ENCODE results near the gene ARID3A. TPM values are rescaled to one million over a fixed set of nuclear protein-coding genes. Genes with fewer than 3 reads are reported as not detected.

The ARID3A gene
- total and polyA plus RNA-seq, 2 of the 13 experiments (the other 11 are each of a cell fraction or from before 2014, with no cell fraction given), result 71.3 to 77.9 TPM

GRCh38 chr19:1000591-1001537 lies 75.0 kb downstream of the ARID3A start:
- H3K27ac ChIP-seq (ENCODE audit: extremely low read length, insufficient read depth, low read length), result no peak overlapping the region

More at GRCh38 chr19:1000591-1001537, 75.0 kb downstream of the ARID3A start:
- no peak for FAIRE-seq
- Histone ChIP-seq H3K4me1 (ENCODE audit: insufficient read depth, low read length) (peaks cover 36% of the 10 kb centered on the region), H3K4me2 (ENCODE audit: low read depth, low read length) (peak overlapping the region; percentile 65), H4K20me1 (ENCODE audit: insufficient read depth, low read length) (no peaks in the 10 kb centered on the region), H3K79me2 (ENCODE audit: insufficient read depth, low read length) (no peaks in the 10 kb centered on the region), H3K36me3 (replicated peaks in 1 of 2; ENCODE audit: control insufficient read depth in 1 of 2, insufficient read depth in 2 of 2, low read length in 2 of 2) (no peaks in the 10 kb centered on the region), H3K9ac (ENCODE audit: insufficient read depth, low read depth, low read length) (0 out of 2 replicates have a peak overlapping the region, but pooled peaks have one; percentile 8), H2AFZ (ENCODE audit: low read length) (no peak overlapping the region), H3K4me3 (replicated peaks in 1 of 3; ENCODE audit: insufficient read depth in 1 of 3, low read depth in 2 of 3, low read length in 3 of 3) (peak overlapping the region; percentile 27 to 66 (median 37); a peak in 5 of 6 replicates), H3K27me3 (ENCODE audit: control insufficient read depth in 1 of 2, insufficient read depth in 2 of 2, low read length in 2 of 2) (peaks cover 15 to 50% of the 10 kb centered on the region in 2 experiments), H3K9me3 (ENCODE audit: low read length) (no peaks in the 10 kb centered on the region)
- ChIA-PET POLR2A (no interaction called here), CTCF (ENCODE audit: low intra/inter-chr PET ratio, low total read pairs) (no interaction called here)
- in situ Hi-C loops (cut with HindIII; ENCODE audit: extremely low pct_ligation_motif_present, low pct_unique_long_range_greater_than_20kb), result no loop called here
- intact Hi-C loops (cut with micrococcal nuclease; ENCODE audit: unreplicated experiment), result no loop called here
- no peak for DNase-seq (ENCODE audit: low spot score)
- ATAC-seq, result 0 out of 3 replicates have a peak, but pooled peaks have one; percentile 2
- TF ChIP-seq FOXK2 (IDR thresholded peaks at IDR 0.05) (no peak), SP5 (CRISPR knock-in tag; IDR thresholded peaks at IDR 0.05; ENCODE audit: borderline replicate concordance, low read depth) (no peak), TOE1 (CRISPR knock-in tag; IDR thresholded peaks at IDR 0.05) (no peak), KDM5A (IDR thresholded peaks at IDR 0.05; ENCODE audit: borderline replicate concordance, low read length) (no peak), UBTF (CRISPR knock-in tag; IDR thresholded peaks at IDR 0.05) (0 out of 2 replicates have a peak, but pooled peaks have one; percentile 10), GLMP (CRISPR knock-in tag; IDR thresholded peaks at IDR 0.05; ENCODE audit: borderline replicate concordance) (no peak), ZNF777 (CRISPR knock-in tag; IDR thresholded peaks at IDR 0.05) (0 out of 2 replicates have a peak, but pooled peaks have one; percentile 15)
- WGBS (ENCODE audit: low lambda C conversion rate), result 5% methylated on average over 25 of the region's 73 CpGs
- BruUV-seq (replicated peaks), result no TSS peak

Data from HepG2 (cell line).